GM21825 (cell line): ENCODE measurements around the gene SERTAD1.
"Not testable (repeated sequence)": the region's sequence is repeated elsewhere in the genome, so short reads cannot be mapped to it uniquely, and the experiment has no call there.

Experiments
- ATAC-seq: cut with Tn5 transposase; IDR thresholded peaks from one replicate; pipeline ENCODE4 v1.9.1; 2021; ENCODE audit warnings: mild to moderate bottlenecking, moderate library complexity; ENCODE audit not compliant: unreplicated experiment

Gene SERTAD1

DNA sequence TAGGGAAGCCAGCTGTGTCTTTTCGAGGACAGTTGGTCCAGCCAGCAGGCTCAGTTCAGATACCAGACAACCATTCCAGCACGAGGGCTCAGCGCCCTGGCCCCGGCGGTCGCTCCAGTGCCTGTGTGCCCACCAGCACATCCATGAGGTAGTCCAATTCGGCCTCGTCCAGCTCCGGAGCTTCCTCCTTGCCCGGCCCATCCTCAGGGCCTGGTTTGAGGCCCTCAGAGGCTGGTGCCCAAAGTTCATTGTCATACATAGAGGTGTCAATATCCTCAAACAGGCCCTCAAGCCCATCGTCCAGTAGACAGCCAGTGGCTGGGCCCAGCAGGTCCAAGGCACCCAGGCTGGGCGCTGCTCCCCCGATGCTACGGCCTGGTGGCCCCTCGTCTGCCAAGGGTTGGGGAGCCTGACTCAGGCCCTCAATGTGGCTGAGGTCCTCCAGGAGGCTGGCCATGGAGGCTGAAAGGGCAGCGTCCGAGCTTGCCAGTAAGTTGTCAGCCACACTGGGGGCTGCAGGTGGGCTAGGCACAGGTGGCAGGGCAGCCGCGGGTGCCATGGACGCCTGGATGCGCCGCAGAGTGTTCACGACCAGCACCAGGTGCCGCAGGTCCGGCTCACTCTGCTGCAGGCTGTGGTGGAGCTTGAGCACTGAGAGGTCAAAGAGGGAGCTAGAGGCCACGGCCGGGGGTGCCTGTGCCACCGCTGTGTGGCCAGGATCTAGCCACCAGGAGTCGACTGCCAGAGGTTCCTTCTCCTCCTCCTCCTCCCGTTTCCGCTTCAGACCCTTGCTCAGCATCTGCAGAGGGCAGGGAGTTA is 2.8 kb downstream of the SERTAD1 start:
- ATAC-seq = no peak

DNA sequence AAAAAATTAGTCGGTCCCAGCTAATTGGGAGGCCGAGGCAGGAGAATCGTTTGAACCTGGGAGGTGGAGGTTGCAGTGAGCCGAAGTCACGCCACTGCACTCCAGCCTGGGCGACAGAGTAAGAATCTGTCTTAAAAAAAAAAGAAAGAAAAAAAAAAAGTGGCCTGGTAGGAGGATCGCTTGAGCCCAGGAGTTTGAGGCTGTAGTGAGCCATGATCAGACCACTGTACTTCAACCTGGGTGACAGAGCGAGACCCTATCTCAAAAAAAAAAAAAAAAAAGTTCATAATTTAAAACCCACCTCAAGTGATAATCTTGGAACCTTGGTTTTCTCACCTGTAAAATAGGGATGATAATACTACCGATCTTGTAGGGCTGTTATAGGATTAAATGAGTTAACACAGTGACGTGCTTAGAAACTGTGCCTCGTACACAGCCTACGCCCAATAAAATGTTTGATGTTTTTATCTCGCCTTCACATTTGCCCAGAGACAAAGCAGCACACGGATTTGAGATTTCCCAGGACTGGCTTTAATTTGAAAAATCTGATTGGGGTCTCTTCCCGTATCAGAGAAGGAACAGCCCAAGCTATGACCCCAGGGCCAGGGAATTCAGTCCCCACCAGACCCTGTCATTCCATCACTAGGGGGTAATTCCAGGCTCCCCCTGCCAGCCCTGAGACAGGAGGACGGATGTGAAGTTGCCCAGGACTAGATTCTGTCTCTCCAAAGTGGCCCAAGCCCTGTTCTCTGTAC is 3.6 kb downstream of the SERTAD1 start:
- no peak for ATAC-seq

DNA sequence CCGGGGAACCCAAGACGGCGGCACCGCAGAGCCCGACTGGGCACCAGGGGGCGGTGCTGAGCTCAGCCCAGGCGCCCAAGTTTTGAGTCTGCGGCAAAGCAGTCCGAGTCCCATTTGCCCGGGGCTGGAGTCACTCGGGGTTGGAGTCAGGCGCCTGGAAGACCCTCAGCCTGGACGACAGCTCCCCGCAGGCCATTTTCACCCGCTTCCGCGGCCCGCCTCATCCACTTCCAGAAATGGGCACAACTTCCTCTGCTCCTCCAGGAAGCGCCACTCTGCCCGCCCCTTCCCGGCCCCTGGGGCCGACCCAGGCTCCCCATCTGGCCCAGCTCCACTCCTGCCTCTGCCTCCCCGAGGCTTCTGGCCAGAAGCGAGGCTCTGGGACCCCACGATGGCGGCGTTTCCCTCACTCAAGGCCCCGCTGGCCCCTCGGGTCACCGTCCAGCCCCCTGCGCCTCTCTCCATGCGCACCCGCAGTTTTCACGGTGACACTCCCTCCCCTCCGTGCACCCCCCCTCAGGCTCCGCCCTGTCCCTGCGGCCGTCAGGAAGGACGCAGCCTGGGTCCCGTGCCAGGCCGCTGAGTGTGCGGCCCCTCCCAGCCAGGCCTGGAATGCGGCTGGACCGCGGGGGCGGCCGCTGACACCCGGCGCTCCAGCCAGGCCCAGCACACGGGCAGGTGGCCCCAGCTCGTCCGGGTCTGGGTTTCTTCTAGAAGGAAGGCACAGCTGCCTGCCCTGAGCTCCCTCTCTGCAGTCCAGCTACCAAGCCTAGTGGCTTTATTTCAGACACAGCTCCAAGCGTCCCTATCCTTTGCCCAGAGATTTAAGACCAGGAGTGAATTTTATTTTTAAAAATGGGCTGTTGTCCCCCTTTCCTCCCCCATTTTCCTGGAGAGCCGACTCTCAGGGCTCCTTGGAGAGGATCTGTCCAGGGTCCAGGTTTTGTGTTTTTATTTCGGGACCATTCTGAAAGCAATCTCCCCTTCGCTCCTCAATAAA is 4.7 kb downstream of the SERTAD1 start:
- peak; percentile 29 for ATAC-seq

DNA sequence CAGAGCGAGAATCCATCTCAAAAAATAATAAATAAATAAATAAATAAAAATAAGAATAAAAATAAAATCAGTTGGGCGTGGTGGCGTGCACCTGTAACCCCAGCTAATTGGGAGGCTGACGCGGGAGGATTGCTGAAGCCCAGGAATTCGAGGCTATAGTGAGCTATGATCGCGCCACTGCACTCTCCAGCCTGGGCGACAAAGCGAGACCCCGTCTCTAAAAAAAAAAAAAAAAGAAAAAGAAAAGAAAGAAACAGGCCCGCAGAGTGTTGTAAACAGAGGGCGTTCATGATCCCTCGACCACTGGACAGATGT is 5.4 kb downstream of the SERTAD1 start:
- no peak for ATAC-seq

DNA sequence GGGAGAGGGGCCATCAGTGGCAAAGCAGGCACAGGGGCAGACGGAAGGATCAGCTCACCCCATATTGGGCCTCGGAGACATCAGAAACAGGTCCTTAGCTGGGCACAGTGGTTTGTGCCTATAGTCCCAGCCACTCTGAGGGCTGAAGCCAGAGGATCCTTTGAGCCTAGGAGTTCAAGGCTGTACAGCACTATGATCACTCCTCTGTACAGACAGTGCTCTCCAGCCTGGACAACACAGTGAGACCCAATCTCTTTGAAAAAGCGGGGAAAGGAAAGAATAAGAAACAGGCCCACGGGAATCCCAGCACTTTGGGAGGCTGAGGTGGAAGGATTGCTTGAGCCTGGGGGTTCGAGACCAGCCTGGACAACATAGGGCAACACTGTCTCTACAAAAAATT is 6.0 kb downstream of the SERTAD1 start:
- ATAC-seq = no peak

DNA sequence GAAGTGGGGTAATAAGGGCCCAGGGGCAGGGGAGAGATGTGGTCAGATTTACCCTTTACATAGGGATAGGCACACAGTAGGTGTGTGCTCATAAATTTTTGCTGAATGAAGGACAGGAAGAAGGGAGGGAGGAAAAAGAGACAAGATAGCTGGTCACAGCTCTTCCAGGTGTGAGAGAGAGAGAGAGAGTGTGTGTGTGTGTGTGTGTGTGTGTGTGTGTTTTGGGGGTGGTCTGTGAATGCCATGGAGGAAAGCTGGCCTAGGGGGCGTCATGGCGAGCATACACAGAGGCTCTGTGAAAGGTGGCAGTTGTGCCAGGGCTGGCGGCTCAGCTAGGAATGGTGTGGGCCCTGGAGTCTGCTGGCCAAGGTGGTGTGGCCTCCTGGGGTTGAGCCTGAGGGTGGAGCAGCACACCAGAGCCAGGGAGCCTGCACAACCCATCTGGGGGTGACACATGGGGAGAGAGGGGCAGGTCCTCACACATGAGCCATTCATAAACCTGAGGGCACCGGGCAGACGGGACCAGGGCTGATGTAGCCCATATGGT is 6.7 kb downstream of the SERTAD1 start:
- no peak for ATAC-seq

DNA sequence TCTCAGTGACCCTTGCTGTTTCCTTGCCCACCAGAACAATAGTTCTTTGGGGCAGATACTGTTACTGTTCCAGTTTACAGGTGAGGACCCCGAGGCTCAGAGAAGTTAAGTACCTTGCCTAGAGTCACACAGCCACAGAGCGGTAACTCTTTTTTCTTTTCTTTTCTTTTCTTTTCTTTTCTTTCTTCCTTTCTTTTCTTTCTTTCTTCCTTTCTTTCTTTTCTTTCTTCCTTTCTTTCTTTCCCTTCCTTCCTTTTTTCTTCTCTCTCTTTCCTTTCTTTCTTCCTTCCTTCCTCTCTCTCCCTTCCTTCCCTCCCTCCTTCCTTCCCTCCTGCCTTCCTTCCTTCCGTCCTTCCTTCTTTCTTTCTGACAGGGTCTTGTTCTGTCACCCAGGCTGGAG is 7.8 kb downstream of the SERTAD1 start:
- ATAC-seq = no peak

DNA sequence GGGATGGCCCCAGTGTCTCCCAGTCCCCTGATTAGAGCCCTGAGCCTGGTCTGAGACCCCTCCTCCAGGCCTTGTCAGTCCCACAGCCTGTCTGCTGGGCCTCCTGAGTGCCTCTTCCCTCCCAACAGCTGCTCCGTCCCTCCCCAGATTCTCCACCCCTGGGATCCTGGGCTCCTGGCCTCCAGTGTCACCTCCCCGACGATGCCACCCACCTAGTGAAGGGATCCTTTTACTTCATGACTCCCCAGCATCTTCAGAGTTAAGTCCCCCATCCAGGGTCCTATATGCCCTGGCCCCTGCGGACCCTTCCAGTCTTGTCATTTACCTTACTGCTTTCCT is 8.2 kb downstream of the SERTAD1 start:
- ATAC-seq = no peak

DNA sequence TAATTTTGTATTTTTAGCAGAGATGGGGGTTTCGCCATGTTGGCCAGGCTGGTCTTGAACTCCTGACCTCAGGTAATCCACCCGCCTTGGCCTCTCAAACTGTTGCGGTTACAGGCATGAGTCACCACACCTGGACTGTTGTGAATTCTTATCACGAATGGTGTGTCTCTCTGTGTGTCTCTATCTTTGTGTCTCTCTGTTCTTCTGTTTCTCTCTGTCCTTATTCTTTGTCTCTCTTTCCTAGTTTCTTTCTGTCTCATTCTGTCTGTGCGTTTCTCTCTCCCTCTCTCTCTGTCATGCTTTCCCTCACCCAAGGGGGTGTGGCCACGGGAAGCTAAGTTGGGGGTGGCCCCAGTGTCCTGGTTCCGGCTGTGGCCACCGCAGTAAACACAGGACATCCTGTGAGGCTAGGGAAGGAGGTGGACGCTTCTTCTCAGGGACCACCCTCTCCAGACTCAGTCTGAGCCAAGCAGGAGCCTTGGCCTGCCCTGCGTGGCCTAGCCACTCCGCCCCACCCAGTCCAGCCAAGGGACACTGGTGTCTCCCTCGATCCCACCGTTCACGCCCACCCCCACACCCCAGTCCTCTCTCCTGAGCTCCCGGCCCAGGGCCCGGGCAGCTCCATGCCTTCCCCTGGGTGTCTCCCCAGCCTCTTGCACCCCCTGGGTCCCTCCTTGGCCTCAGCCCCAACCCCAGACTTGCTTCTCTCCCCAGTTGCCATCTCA is 8.7 kb downstream of the SERTAD1 start:
- ATAC-seq = no peak

DNA sequence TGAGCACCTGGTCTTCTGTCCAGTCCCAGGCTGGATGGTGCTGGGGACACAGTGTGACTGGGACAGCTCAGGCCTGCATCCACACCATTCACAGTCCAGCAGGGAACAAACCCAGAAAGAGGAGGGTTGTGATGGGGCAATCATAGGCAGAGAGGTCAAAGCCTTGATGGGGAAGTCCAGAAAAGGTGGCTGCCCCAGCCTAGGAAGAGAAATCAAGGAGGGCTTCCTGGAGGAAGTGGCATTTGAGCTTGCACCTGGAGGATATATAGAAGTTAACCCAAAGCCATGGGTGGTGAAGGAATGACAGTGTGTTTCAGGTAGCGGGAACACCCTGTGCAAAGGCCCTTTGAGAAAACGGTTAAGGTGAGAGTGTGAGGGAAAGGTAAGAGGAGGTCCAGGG is 10.0 kb downstream of the SERTAD1 start:
- no peak for ATAC-seq

DNA sequence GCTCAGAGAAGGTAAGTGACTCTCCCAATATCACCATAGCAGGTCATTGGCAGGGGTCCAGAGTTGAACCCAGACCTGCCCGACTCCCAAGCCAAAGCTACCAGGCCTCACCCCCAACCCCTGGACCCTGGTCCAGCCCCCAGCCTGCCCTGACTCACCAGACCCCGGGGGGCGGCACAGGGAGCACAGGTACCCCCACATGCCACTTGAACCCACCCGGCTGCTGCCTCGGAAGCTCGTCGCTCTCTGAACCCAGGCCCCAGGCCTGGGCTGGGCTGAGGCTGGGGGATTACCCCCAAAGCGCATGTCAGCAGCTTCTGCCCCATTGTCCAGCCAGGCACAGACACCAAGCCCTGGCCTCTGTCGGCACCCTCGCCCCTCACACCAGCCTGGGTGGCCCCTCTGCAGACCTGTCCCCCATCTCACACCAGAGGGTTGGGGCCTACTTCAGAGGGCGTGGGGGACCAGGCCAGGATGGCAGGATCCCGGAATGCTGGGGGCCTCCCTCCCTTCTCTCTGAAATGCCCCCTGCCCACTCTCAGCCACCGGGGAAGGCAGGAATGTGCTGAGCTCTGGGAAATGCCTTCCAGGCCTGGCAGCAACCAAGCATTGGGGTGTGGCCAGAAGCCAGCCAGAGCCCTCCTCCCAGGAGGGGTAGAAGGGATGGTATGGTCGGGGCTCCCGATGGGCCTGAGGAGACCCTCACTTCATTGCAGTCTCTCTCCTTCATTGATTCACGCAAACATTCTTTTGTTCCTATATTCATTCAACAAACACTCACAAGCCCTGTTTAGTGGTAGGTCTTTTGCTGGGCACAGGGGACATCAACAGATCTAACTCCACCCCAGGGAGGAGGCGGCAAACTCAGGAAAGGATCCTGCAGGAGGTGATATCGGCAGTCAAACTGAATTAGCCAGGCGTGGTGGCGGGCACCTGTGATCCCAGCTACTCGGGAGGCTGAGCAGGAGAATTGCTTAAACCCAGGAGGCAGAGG is 11.0 kb downstream of the SERTAD1 start:
- ATAC-seq = no peak

DNA sequence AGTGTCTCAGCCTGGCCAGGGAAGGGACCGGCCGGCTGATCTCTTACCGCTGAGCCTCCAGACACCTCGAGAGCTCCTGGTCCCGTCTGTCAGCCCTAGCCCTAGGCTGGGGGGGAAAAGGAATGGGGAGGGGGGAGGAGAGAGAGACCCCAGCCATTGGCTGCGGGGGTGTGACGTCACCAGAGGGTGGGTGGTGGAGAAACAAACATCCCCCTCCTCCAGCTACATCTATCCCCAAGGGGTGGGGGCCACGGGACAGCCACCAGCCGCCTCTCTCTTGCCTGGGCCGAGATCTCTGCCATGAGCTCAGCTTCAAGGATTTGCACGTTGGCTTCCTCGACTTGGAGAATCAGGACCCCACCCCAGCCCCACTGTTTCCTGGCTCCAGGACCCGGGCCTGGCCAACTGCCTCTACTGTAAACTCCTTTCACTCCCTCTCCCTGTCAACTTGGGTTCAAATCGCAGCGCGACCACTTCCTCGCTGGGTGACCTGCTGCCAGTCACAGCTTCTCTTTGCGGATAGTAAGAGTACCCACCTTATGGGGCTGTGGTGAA is 12.4 kb downstream of the SERTAD1 start, which contains the start of gene PRX:
Gene PRX, minus strand, starts transcription at position 88 of the 555 bp plus-strand sequence. CDS start 5,446 bp downstream, outside the sequence.
- no peak for ATAC-seq

DNA sequence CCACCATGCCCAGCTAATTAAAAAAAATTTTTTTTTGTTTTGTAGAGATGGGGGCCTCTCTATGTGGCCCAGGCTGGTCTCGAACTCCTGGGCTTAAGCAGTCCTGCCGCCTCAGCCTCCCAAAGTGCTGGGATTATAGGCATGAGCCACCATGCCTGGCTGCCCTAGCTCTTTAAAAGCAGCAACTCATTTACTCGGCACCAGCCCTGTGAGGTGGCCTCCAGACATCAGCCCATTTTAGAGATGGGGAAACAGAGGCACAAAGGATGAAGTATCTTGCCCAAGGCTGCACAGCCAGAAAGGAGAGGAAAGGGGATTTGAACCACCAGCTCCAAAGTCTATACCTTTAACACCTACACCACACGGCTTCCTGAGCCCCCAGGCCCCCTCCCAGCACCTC is 12.9 kb downstream of the SERTAD1 start:
- no peak for ATAC-seq

DNA sequence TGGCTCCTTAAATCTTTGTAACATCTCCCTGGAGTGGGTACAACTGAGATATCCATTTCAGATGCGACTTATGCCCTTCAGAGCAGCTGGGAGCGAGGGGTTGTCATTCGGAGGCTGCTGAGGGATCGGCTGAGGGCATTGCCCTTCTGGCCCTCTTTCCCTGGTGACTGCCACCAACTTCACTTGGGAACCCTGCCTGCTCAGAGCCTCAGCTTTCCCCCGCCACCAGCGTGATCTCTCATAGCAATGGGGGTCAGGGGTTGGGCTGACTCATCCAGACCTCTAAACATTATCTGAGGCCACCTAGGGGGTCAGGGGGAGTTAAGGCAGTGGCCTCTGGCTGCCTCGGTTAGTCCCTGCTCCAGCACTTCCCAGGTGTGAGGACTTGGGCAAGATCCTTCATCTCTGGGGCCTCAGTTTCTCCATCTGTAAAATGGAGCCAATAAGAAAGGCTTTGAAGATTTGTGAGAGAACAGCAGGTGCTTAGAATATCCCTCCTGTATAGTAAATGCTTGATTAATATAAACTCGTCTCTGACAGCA is 13.8 kb downstream of the SERTAD1 start:
- no peak for ATAC-seq

DNA sequence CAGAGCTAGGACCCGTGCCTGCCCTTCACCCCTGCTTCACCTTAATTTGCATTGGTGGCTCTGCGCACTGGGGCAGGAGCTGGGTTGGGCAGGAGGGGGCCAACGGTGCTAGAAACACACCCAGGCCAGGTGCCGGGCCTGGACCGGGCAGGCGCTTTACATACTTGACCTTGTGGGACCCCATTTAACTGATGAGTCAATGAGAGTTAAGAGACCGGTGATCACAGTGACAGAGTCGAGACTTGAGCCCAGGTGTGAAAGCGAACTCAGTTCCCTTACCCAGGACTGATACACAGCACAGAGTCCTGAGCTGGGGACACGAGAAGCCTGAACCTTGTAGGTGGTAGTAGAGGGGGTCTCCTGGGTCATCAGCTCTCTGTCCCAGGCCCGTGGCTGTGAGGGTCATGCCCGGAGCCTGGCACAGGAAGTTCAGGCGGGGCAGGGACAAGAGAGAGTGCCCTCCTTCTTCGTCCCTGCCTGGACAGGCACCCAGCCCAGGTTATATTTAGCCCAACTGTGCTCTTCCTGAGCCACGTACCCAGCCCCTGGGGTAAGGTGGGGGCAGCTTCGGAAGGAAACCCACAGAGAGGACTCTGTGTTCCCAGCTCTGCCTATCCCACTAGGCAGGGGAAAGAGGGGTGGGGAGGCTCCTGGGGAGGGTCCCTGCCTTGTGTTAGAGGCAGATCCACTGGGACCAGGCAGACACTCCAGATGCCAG is 14.5 kb downstream of the SERTAD1 start:
- no peak for ATAC-seq

DNA sequence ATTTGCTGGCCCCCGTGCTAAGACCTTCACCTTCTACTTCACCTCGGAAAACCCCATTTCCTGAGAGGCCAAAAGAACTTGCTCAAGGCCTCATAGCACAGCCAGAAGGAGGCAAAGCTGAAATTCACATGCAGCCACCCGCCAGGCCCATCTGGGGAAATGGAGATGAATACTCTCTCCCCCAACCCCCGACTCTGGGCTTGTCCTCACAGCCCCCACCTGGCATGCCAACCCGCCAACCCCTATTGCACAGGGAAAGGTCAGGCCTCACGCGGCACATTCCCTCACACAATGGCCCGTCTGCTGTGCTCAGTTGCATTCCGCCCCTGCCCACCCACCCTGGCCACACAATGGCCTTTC is 15.8 kb downstream of the SERTAD1 start:
- no peak for ATAC-seq

DNA sequence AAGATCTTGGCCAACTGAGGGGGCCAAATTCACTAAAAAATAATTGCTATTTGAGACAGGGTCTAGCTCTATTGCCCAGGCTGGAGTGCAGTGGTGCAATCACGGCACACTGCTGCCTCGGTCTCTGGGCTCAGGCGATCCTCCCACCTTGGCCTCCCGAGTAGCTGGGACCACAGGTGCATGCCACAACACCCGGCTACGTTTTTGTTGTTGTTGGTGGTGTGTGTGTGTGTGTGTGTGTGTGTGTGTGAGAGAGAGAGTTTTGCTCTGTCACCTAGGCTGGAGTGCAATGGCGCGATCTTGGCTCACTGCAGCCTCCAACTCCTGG is 17.2 kb downstream of the SERTAD1 start:
- not testable (repeated sequence) for ATAC-seq
